ENCODE results near the gene CTNNBL1. TPM values are rescaled to one million over a fixed set of nuclear protein-coding genes. Genes with fewer than 3 reads are reported as not detected.

The CTNNBL1 gene
- total RNA-seq, 2 experiments from 2014 or later: 31.1 to 33.4 TPM

DNA sequence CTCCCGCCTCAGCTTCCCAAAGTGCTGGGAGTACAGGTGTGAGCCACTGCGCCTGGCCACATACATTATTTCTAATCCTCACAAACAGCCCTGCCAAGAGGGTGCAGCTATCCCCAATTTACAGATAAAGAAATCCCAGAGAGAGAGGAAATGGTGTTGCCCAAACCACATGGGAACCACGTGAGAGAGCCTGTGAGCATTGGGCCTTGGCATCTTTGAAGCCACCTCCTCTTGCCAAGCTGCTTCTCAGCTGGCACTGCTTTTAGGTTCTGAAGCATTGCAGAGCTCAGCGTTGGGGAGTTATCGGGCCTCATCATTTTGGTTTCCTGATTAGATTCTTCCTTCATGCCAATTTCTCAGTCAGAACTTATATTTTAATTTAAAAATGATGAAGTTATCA, 80.3 kb downstream of the CTNNBL1 start:
- Mint-ChIP-seq H3K27ac (no peak overlapping the region), H3K27me3 (no peaks in the 10 kb centered on the region), H3K4me1 (ENCODE audit: low read depth) (no peaks in the 10 kb centered on the region), H3K4me3 (no peak overlapping the region), H3K9me3 (no peaks in the 10 kb centered on the region), H3K36me3 (ENCODE audit: low read depth) (peaks cover 90% of the 10 kb centered on the region)
- Histone ChIP-seq H3K9me3 (ENCODE audit: control insufficient read depth in 1 of 2, insufficient read depth in 1 of 2, low read length in 2 of 2) (no peaks in the 10 kb centered on the region), H3K36me3 (ENCODE audit: insufficient read depth, low read length) (peaks cover 31% of the 10 kb centered on the region), H3K4me1 (ENCODE audit: insufficient read depth, low read length) (no peaks in the 10 kb centered on the region), H3K27me3 (ENCODE audit: control insufficient read depth in 1 of 2, insufficient read depth in 2 of 2, low read length in 2 of 2) (no peaks in the 10 kb centered on the region), H3K4me3 (ENCODE audit: low read length) (no peak overlapping the region), H3K27ac (ENCODE audit: low read depth in 1 of 2, low read length in 2 of 2) (no peak overlapping the region)
- POLR2A ChIA-PET: no interaction called here
- no peak for ATAC-seq (ENCODE audit: poor library complexity)
- no peak for DNase-seq
- CTCF ChIA-PET: no interaction called here
- no peak for TF ChIP-seq CTCF (IDR thresholded peaks at IDR 0.05)
- intact Hi-C loops (cut with DNase I, micrococcal nuclease): no loop called here

- no peak for TF ChIP-seq CTCF (IDR thresholded peaks at IDR 0.05)
- no peak overlapping the region for H3K4me3 Mint-ChIP-seq
- no peaks in the 10 kb centered on the region for H3K9me3 ChIP-seq (ENCODE audit: control insufficient read depth in 1 of 2, insufficient read depth in 1 of 2, low read length in 2 of 2)
- ATAC-seq (ENCODE audit: poor library complexity): no peak
- peaks cover 33% of the 10 kb centered on the region for H3K36me3 ChIP-seq (ENCODE audit: insufficient read depth, low read length)
- no peaks in the 10 kb centered on the region for H3K4me1 ChIP-seq (ENCODE audit: insufficient read depth, low read length)
- H3K27ac ChIP-seq (ENCODE audit: low read depth in 1 of 2, low read length in 2 of 2): no peak overlapping the region
- no peaks in the 10 kb centered on the region for H3K27me3 Mint-ChIP-seq
- H3K27ac Mint-ChIP-seq: no peak overlapping the region
- H3K27me3 ChIP-seq (ENCODE audit: control insufficient read depth in 1 of 2, insufficient read depth in 2 of 2, low read length in 2 of 2): no peaks in the 10 kb centered on the region
- ChIA-PET CTCF (no interaction called here), POLR2A (no interaction called here)
- no peaks in the 10 kb centered on the region for H3K9me3 Mint-ChIP-seq
- intact Hi-C loops (cut with DNase I, micrococcal nuclease): no loop called here
- no peaks in the 10 kb centered on the region for H3K4me1 Mint-ChIP-seq (ENCODE audit: low read depth)
- H3K4me3 ChIP-seq (ENCODE audit: low read length): no peak overlapping the region
- no peak for DNase-seq
- peaks cover 90% of the 10 kb centered on the region for H3K36me3 Mint-ChIP-seq (ENCODE audit: low read depth)
Observed at GRCh38 chr20:37775200-37775599, 81.4 kb downstream of the CTNNBL1 start.

DNA sequence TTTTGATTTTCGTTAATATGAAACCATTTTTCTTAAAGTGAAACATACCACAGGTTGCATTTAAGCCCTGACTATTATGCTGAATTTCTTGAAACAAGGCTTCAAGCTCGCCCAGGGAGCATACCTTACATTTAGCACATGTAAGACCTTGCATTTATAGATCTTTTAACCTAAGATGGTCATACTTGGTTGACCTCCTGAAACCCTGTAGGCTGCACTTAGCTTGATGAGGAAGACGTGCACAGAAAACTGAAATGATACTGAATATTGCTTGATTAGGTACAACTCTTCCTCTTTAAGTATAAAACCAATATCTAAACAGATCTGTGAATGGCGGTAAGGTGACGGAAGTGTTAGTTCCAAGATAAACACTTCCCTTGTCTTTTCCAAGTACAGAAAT, 82.2 kb downstream of the CTNNBL1 start:
- Mint-ChIP-seq H3K9me3 (no peaks in the 10 kb centered on the region), H3K36me3 (ENCODE audit: low read depth) (peaks cover 86% of the 10 kb centered on the region), H3K4me1 (ENCODE audit: low read depth) (no peaks in the 10 kb centered on the region), H3K27me3 (no peaks in the 10 kb centered on the region), H3K27ac (no peak overlapping the region), H3K4me3 (no peak overlapping the region)
- Histone ChIP-seq H3K27ac (ENCODE audit: low read depth in 1 of 2, low read length in 2 of 2) (no peak overlapping the region), H3K9me3 (ENCODE audit: control insufficient read depth in 1 of 2, insufficient read depth in 1 of 2, low read length in 2 of 2) (no peaks in the 10 kb centered on the region), H3K4me3 (ENCODE audit: low read length) (no peak overlapping the region), H3K36me3 (ENCODE audit: insufficient read depth, low read length) (peaks cover 30% of the 10 kb centered on the region), H3K4me1 (ENCODE audit: insufficient read depth, low read length) (no peaks in the 10 kb centered on the region), H3K27me3 (ENCODE audit: control insufficient read depth in 1 of 2, insufficient read depth in 2 of 2, low read length in 2 of 2) (no peaks in the 10 kb centered on the region)
- DNase-seq: no peak
- ChIA-PET CTCF (no interaction called here), POLR2A (no interaction called here)
- no peak for ATAC-seq (ENCODE audit: poor library complexity)
- no peak for TF ChIP-seq CTCF (IDR thresholded peaks at IDR 0.05)
- intact Hi-C loops (cut with DNase I, micrococcal nuclease): no loop called here

All from CD4-positive, alpha-beta T cell (primary cell).